ENCODE data around the gene ASTN2. TPM values are rescaled to one million over a fixed set of nuclear protein-coding genes. Genes with fewer than 3 reads are reported as not detected.

The ASTN2 gene
- total RNA-seq, 4 donors from 2014 or later, result 3.2 to 7.0 (median 5.4) TPM

- no peak for TF ChIP-seq CTCF (IDR thresholded peaks at IDR 0.05; ENCODE audit: low read depth)
Measured at GRCh38 chr9:116686135-116686534, 728.7 kb downstream of the ASTN2 start.

GRCh38 chr9:116685166-116685565 is 729.7 kb downstream of the ASTN2 start:
- no peak for TF ChIP-seq CTCF (IDR thresholded peaks at IDR 0.05; ENCODE audit: low read depth)

GRCh38 chr9:116683535-116683934 is 731.3 kb downstream of the ASTN2 start:
- no peak for TF ChIP-seq CTCF (IDR thresholded peaks at IDR 0.05; ENCODE audit: low read depth)

GRCh38 chr9:116674210-116674980 is 740.5 kb downstream of the ASTN2 start:
- no peak for TF ChIP-seq CTCF (IDR thresholded peaks at IDR 0.05; ENCODE audit: low read depth)

- TF ChIP-seq CTCF (IDR thresholded peaks at IDR 0.05; ENCODE audit: low read depth), result no peak
Measured at GRCh38 chr9:116673375-116673774, 741.5 kb downstream of the ASTN2 start.

- no peak for TF ChIP-seq CTCF (IDR thresholded peaks at IDR 0.05; ENCODE audit: low read depth)
Measured at GRCh38 chr9:116671605-116672004, 743.3 kb downstream of the ASTN2 start.

- no peak for TF ChIP-seq CTCF (IDR thresholded peaks at IDR 0.05; ENCODE audit: low read depth)
Measured at GRCh38 chr9:116668970-116669695, 745.7 kb downstream of the ASTN2 start.
